Muscle layer of duodenum (tissue), 2 donors: ENCODE data around the gene CERK.

Experiments
- H3K27ac ChIP-seq: one replicate; pipeline ENCODE4 v1.7.0; 2013; ENCODE audit warnings: mild to moderate bottlenecking, low read length
- H3K27me3 ChIP-seq: one replicate; pipeline ENCODE4 v1.7.0; 2013; ENCODE audit warnings: low read depth, mild to moderate bottlenecking, control low read depth, low read length
- H3K36me3 ChIP-seq, 2 donors: one replicate each; pipeline ENCODE4 v1.7.0; 2013; ENCODE audit warnings: low read length in 2 of 2, control low read depth in 1 of 2, mild to moderate bottlenecking in 1 of 2; ENCODE audit not compliant: insufficient read depth in 2 of 2, control insufficient read depth in 1 of 2
- H3K4me1 ChIP-seq, 2 donors: one replicate each; pipeline ENCODE4 v1.7.0; 2013; ENCODE audit warnings: low read length in 2 of 2, mild to moderate bottlenecking in 2 of 2, control low read depth in 1 of 2, moderate library complexity in 1 of 2; ENCODE audit not compliant: insufficient read depth in 2 of 2, control insufficient read depth in 1 of 2
- H3K4me3 ChIP-seq, 2 donors: one replicate each; pipeline ENCODE4 v1.7.0; 2013; ENCODE audit warnings: low read length in 2 of 2, low read depth in 1 of 2, mild to moderate bottlenecking in 1 of 2
- H3K9me3 ChIP-seq, 2 donors: one replicate each; pipeline ENCODE4 v1.7.0; 2013; ENCODE audit warnings: low read length in 2 of 2, control low read depth in 1 of 2, mild to moderate bottlenecking in 1 of 2; ENCODE audit not compliant: control insufficient read depth in 1 of 2
- donor health status: healthy.

CERK gene

DNA sequence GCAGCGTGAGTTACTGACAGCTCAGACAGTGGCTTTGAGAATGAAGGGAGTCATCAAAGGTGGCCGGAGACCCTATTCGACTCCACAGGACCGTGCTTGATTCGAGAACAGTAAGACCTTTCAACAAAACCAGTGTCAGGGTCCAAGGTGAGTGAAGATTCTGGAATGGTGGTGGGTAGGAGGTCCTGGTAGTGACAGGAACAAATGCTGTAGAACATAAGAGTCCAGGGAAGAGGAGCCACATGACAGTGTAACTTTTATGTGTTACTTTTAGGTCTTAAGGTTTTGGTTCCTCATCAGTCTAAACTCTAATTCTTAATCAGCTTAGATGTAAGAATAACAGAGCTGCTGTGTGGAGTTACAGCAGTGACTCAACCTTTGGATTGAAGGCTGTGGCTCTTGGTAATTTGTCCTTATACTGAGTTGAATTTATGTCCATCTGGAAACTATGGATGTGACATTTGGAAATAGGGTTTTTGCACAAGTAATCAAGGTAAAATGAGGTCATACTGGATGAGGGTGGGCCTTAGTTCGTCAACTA lies 26.2 kb upstream of the CERK start:
- Histone ChIP-seq H3K27me3 (no peaks in the 10 kb centered on the region), H3K4me3 (no peak overlapping the region), H3K4me1 (peaks cover 8 to 22% of the 10 kb centered on the region in 2 donors), H3K27ac (no peak overlapping the region), H3K9me3 (no peaks in the 10 kb centered on the region), H3K36me3 (no peaks in the 10 kb centered on the region)

DNA sequence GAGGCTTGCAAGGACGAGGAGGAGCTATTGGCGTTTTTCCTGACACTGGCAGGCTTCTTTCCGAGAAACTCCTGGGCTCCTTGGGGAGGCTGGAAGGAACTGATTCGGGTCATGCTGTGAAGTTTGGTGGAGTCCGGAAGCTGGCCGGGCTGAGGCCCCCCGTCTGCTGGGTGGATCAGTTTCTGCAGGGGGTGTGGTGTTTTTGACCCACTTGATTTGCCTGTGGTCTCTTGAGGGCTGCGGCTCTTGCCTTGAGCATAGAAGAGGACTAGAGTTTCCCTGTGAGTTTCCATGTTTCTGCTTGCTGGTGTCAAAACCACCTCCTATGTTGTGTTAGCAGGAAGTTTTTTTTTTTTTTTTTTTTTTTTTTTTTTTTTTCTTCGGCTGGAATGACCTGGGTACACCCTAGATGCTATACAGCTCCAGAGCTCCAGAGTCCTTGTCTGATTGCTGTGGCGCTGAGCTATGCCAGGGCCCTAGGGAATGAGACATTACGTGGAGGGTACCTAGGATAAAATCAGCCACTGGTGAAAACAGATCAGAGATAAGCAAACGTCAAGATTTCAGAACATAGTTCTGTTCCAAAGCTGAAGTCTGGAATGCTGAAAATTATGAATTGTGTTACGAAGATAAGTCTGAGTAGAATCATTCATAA lies 25.1 kb upstream of the CERK start:
- H3K4me1 ChIP-seq: peaks cover 8 to 22% of the 10 kb centered on the region in 2 donors
- H3K27me3 ChIP-seq: no peaks in the 10 kb centered on the region
- H3K36me3 ChIP-seq: no peaks in the 10 kb centered on the region
- H3K9me3 ChIP-seq: no peaks in the 10 kb centered on the region
- H3K4me3 ChIP-seq: peak overlapping the region; percentile 88 to 96
- peak overlapping the region; percentile 99 for H3K27ac ChIP-seq

DNA sequence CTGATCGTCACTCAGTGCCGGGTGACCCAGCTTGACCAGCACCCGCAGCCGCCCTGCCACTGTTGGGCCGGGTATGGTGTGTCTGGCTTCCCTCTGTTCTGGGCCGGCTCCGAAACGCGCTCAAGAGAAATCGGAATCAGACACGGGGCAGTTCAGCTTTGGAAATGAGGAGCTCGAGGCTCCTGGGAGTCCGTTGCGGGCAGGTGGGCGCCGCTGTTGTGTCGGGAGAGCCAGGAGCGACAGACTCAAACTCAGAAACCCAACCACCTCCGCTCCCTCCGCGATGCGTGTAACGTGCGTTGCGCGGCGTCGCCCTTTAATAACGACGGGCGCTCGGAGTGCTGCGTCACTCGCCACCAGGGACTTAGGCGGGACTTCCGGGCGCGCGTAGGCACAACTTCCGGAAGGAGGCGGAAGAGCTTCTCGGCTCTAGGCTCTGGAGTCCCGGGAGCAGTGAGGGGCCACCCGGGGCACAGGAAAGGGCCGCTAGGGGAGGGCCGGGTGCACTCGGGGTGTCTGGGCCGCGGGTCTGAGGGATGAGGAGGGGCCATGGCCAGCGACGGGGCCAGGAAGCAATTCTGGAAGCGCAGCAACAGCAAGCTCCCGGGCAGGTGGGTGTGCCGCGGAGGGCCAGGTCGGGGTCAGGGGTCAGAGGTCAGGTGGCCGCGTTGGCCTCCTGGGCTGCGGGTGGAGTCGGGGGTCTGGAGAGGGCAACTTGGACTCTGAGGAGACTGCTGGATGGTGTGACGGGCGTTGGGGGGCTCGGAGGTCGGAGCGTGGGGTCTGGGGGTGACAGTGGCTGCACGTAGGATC lies 24.4 kb upstream of the CERK start, which contains the start of gene TBC1D22A:
TBC1D22A (plus strand) TSS at position 413 of the 813 bp plus-strand sequence; CDS start at position 550, 137 bp downstream.
- peaks cover 8 to 22% of the 10 kb centered on the region in 2 donors for H3K4me1 ChIP-seq
- peak within 1 kb of the TSS; percentile 99 for H3K27ac ChIP-seq
- H3K9me3 ChIP-seq: no peaks in the 10 kb centered on the region
- no peaks in the 10 kb centered on the region for H3K27me3 ChIP-seq
- no peaks in the 10 kb centered on the region for H3K36me3 ChIP-seq
- H3K4me3 ChIP-seq: peak within 1 kb of the TSS; percentile 88 to 96

DNA sequence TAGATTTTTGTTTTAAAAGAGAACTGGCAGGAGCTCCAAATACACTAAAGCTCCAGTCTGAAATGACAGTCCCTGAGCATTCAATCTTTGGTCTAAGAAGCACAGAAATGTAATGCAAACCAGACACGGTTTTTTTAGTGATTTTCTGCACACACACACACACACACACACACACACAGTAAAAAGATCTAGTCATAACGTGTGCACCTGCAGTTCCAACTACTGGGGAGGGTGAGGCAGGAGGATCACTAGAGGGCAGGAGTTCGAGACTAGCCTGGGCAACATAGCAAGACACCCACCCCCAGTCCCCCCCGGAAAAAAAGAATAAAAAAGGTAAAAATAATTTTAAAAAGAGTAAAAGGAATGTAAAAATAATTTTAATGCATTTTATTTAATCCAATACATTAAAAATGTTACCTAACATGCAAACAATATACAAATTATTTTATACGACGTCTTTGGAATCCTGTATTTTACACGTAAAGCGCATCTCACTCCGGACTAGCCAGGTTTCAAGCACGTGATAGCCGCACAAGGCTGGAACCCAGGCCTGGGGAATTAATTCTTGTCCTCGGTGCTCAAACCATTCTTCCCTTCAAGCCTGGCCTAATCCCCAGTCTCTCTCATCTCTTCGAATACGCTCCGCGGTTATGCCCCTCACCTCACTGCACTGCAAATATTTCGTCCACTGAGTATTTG lies 23.6 kb upstream of the CERK start:
- no peaks in the 10 kb centered on the region for H3K27me3 ChIP-seq
- peaks cover 8 to 22% of the 10 kb centered on the region in 2 donors for H3K4me1 ChIP-seq
- H3K4me3 ChIP-seq: peak overlapping the region; percentile 88 to 96
- peak overlapping the region; percentile 99 for H3K27ac ChIP-seq
- no peaks in the 10 kb centered on the region for H3K9me3 ChIP-seq
- no peaks in the 10 kb centered on the region for H3K36me3 ChIP-seq

DNA sequence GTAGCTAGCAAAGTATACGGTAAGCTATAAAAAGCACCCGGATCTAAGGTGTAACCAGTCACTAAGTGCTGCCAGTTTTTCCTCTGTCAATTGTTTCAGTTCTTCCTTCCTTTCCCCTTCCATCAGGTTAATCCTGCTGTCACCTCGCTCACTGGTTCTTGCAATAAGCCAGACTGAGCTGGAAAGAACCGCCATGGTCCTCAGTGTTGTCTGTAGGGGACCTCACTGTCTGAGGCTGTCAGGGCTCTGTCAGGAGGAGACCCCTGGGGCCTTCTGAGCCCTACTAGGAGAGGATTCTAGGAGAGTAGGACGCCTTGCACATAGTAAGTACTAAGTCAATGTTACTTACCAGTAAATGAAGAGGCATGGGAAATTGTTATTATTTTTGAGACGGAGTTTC lies 23.0 kb upstream of the CERK start:
- Histone ChIP-seq H3K27ac (no peak overlapping the region), H3K27me3 (no peaks in the 10 kb centered on the region), H3K4me1 (peaks cover 8 to 22% of the 10 kb centered on the region in 2 donors), H3K9me3 (no peaks in the 10 kb centered on the region), H3K4me3 (peak overlapping the region; percentile 88 to 96), H3K36me3 (no peaks in the 10 kb centered on the region)

DNA sequence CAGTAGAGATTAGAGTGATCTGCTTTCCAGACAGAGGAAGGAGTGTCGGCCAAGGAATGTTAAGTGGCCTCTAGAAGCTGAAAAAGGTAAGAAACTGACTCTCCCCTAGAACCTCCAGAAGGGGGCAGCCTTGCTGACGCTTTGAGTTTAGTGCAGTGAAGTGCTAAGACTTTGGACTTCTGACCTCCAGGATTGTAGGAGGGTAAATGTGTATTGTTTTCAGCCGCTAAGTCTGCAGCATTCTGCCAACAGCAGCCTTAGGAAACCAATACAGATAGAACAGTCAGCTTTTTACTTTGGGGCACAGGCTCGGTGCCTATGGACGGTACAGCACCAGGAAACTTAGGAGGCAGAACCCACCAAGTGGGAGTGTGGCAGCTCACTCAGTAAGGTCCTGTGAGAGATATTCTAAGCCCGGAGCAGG lies 20.8 kb upstream of the CERK start:
- H3K36me3 ChIP-seq: no peaks in the 10 kb centered on the region
- peaks cover 13 to 22% of the 10 kb centered on the region in 2 donors for H3K4me1 ChIP-seq
- no peaks in the 10 kb centered on the region for H3K27me3 ChIP-seq
- no peak overlapping the region for H3K4me3 ChIP-seq
- no peaks in the 10 kb centered on the region for H3K9me3 ChIP-seq
- H3K27ac ChIP-seq: no peak overlapping the region

DNA sequence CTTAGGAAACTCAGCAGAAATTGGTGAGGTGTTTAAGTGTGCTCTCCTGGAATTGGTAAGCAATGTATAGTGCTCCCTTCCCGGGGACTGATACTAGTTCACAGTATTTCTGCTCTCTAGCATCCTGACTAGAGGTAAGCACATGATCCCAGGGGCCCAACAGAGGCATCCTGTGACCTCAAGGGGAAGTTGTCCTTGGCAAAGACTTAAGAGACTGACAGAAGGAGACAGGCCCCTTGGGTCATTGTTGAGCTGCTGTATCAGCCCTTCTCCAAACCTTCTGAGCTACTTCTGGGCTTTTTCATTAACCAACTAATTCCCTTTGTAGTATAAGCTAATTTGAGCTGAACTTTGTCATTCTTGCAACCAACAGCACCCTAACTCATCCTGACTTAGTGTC lies 20.1 kb upstream of the CERK start:
- Histone ChIP-seq H3K27ac (no peak overlapping the region), H3K27me3 (no peaks in the 10 kb centered on the region), H3K36me3 (no peaks in the 10 kb centered on the region), H3K9me3 (no peaks in the 10 kb centered on the region), H3K4me3 (no peak overlapping the region), H3K4me1 (peaks cover 19 to 23% of the 10 kb centered on the region in 2 donors)

DNA sequence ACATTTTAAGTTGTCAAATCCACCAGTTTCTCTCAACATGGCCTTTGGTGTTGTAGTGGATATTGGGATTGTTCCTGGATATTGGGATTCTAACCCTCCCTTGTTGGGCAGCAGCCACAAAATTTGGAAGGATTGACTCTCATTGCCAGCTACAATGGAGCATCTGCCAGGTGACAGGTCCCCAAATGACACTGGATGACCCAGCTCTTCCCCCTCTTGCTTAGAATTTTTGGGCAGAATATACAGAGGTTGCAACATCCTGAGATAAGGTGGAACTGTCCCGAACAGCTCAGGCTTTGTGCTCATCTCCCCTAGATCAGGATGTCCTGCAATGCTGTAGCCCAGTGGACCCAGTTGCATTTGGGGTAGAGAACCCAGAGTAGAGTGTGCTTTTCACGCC lies 19.1 kb upstream of the CERK start:
- H3K36me3 ChIP-seq: no peaks in the 10 kb centered on the region
- no peak overlapping the region for H3K4me3 ChIP-seq
- H3K4me1 ChIP-seq: peaks cover 19 to 24% of the 10 kb centered on the region in 2 donors
- H3K9me3 ChIP-seq: no peaks in the 10 kb centered on the region
- H3K27me3 ChIP-seq: no peaks in the 10 kb centered on the region
- H3K27ac ChIP-seq: no peak overlapping the region

DNA sequence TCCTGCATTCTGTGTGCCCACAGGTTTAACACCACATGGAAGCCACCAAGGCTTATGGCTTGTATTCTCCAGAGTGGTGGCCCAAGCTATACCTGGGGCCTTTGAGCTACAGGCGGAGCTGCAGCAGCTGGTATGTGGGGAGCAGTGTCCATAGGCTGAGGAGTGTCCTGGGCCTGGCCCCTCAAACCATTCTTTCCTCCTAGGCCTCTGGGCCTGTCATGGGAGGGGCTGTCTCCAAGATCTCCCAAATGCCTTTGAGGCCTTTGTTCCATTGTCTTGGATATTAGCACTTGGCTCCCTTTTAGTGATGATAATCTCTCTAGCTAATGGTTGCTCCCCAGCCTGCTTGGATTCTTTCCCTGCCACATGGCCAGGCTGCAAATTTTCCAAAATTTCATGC lies 18.0 kb upstream of the CERK start:
- Histone ChIP-seq H3K4me3 (no peak overlapping the region), H3K27me3 (no peaks in the 10 kb centered on the region), H3K4me1 (peaks cover 17 to 18% of the 10 kb centered on the region in 2 donors), H3K36me3 (no peaks in the 10 kb centered on the region), H3K27ac (no peak overlapping the region), H3K9me3 (no peaks in the 10 kb centered on the region)

DNA sequence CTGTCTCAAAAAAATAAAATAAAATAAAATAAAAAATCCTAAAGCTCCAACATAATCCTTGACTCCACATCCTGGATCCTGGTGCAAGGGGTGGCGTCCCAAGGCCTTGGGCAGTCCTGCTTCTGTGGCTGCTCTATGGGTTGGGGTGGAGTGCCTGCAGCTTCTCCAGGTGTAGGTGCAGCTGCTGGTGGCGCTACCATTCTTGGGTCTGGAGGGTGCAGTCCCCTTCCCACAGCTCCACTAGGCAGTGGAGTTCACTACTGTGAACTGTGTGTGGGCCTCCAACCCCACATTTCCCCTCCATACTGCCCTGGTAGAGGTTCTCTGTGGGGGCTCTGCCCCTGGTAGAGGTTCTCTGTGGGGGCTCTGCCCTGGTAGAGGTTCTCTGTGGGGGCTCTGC lies 17.5 kb upstream of the CERK start:
- no peak overlapping the region for H3K27ac ChIP-seq
- H3K4me3 ChIP-seq: no peak overlapping the region
- H3K36me3 ChIP-seq: no peaks in the 10 kb centered on the region
- H3K4me1 ChIP-seq: peaks cover 17% of the 10 kb centered on the region in 2 donors
- H3K9me3 ChIP-seq: no peaks in the 10 kb centered on the region
- no peaks in the 10 kb centered on the region for H3K27me3 ChIP-seq

DNA sequence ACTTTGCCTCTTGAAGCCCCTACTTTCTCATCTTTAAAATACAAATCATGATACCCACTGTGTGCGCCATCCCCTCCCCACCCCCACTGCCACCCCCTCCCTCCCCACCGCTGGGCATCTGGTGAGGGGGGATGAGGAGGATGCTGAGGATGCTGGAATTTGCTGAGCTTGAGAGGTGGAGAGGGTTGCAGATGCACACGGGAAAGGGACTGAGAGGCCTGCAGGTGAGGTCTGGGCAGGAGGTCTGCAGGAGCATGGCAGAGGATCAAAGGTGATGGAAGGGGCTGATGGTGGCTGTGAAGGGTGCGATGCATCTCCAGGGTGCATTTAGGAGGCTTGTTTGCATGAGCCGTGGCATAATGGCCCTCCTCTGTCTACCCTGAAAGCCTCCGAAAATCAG lies 16.8 kb upstream of the CERK start:
- Histone ChIP-seq H3K36me3 (no peaks in the 10 kb centered on the region), H3K27ac (no peak overlapping the region), H3K4me3 (no peak overlapping the region), H3K27me3 (no peaks in the 10 kb centered on the region), H3K9me3 (no peaks in the 10 kb centered on the region), H3K4me1 (peaks cover 17 to 21% of the 10 kb centered on the region in 2 donors)
